Nephron progenitor cell (in vitro differentiated cells): ENCODE results near the gene LILRB2.

Experiments used
- DNase-seq: peaks from one replicate; pipeline ENCODE4 v3.0.0; 2021
- H3K27ac Mint-ChIP-seq: 2 replicates; pipeline ENCODE4 v1.8.0; 2021; ENCODE audit warnings: mild to moderate bottlenecking, moderate library complexity, mixed read lengths
- H3K27me3 Mint-ChIP-seq: 2 replicates; pipeline ENCODE4 v1.8.0; 2021; ENCODE audit warnings: mild to moderate bottlenecking, low read depth, mixed read lengths; ENCODE audit not compliant: poor library complexity
- H3K36me3 Mint-ChIP-seq: 2 replicates; pipeline ENCODE4 v1.8.0; 2021; ENCODE audit warnings: low read depth, mixed read lengths
- H3K4me1 Mint-ChIP-seq: 2 replicates; pipeline ENCODE4 v1.8.0; 2021; ENCODE audit warnings: mixed read lengths
- H3K4me3 Mint-ChIP-seq: 2 replicates; pipeline ENCODE4 v1.8.0; 2021; ENCODE audit warnings: mild to moderate bottlenecking, moderate library complexity, mixed read lengths
- H3K9me3 Mint-ChIP-seq: 2 replicates; pipeline ENCODE4 v1.8.0; 2021; ENCODE audit warnings: mild to moderate bottlenecking, moderate library complexity, mixed read lengths
- TF ChIP-seq, protein P1 (sequence below): fragments of 200-600 bp; sonication (generic); IDR thresholded peaks from 2 replicates; pipeline ENCODE4 v1.5.0; 2021; ENCODE audit warnings: antibody characterized with exemption

Gene LILRB2

DNA sequence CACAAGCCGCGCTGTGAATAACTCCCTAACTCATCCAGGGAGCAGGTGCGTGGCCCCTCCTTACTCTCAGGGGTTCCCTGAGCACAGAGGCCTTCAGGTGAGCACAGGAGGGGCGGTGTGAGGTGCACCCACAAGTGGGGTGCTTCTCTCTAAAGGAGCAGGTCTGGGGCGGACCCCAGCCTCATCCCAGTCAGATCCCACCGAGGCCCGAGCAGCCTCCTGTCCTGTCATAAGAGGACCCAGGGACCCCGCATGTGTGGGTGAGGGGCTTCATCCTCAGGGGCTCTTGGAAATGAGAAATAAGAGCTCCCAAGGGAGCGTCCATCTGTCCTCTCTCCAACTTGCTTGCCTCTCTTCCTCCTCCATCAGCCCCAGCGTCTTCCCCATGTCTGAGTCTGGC is 35.0 kb upstream of the LILRB2 start:
- DNase-seq, result no peak
- H3K4me1 Mint-ChIP-seq, result no peaks in the 10 kb centered on the region
- no peak overlapping the region for H3K4me3 Mint-ChIP-seq
- H3K27me3 Mint-ChIP-seq, result peaks cover 12% of the 10 kb centered on the region
- peaks cover 71% of the 10 kb centered on the region for H3K9me3 Mint-ChIP-seq
- TF ChIP-seq, protein P1, sequence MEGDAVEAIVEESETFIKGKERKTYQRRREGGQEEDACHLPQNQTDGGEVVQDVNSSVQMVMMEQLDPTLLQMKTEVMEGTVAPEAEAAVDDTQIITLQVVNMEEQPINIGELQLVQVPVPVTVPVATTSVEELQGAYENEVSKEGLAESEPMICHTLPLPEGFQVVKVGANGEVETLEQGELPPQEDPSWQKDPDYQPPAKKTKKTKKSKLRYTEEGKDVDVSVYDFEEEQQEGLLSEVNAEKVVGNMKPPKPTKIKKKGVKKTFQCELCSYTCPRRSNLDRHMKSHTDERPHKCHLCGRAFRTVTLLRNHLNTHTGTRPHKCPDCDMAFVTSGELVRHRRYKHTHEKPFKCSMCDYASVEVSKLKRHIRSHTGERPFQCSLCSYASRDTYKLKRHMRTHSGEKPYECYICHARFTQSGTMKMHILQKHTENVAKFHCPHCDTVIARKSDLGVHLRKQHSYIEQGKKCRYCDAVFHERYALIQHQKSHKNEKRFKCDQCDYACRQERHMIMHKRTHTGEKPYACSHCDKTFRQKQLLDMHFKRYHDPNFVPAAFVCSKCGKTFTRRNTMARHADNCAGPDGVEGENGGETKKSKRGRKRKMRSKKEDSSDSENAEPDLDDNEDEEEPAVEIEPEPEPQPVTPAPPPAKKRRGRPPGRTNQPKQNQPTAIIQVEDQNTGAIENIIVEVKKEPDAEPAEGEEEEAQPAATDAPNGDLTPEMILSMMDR, result no peak
- H3K36me3 Mint-ChIP-seq, result no peaks in the 10 kb centered on the region
- no peak overlapping the region for H3K27ac Mint-ChIP-seq

DNA sequence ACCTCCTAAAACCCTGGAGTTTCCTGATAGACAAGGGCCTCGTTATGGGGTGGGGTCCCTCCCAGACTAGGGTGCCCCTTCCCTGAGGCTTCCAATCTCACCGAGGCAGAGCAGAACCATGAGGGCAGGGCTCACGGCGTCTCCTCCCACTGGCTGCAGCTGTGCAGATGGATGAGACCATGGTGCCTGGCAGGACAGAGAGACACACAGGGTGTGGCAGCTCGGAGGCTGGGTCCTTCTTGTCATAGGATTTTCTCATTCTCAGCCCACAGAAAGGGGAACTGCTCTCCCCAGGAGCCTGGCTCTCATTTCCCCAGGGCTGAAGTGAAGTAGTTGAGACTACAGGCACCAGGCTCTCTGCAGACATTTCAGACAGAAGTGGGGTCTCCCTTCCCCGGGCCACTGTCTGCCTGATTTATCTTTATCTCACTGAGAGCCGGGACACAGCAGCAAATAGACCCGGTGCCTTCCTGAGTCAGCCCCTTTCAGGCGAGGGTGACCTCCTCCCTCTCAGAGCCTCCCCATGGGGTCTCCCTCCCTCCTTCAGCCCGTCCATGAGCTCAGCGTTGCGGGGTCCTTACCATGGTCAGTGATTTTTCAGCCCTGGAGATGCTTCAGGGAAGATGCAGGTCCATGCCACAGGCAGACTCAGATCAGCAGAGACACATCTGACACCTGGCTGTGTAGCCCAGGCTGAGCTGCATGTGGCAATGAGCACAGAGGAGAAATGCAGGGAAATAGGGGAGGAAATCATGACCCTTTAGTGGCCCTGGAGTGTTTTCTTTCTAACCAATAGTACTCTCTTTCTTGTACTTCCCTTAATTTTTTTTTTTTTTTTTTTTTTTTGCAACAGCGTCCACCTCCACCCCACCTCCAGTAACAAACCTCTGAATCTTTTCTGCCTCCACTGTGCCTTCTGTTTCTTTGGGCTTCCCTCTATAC is 31.8 kb upstream of the LILRB2 start, which contains the start of gene LILRA5:
TSS of gene LILRA5 (minus strand) at position 731 of the 942 bp plus-strand sequence. CDS start at position 584, 147 bp downstream.
- no peak for DNase-seq
- Mint-ChIP-seq H3K9me3 (peaks cover 53% of the 10 kb centered on the region), H3K27me3 (peaks cover 14% of the 10 kb centered on the region), H3K4me3 (no peak within 1 kb of the TSS), H3K36me3 (no peaks in the 10 kb centered on the region), H3K4me1 (no peaks in the 10 kb centered on the region), H3K27ac (no peak within 1 kb of the TSS)
- TF ChIP-seq, protein P1, result no peak

DNA sequence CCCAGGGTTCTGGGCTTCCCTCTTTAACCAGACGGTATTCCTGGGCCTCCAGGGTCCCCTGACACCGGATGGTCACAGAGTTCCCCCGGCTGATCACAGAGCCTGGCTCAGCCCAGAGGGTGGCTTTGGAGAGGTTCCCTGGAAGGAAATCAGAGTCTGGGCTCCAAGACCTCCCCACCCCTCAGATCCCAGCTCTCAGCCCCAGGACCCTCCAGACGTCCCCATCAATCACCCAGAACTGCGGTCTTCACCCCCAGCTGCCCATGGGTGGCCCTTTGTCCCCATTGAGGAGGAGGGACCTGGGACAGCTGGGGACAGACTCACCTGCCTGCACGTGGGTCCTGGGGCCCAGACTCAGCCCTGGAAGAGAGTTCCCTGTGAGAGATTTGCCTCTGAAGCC is 31.1 kb upstream of the LILRB2 start:
- Mint-ChIP-seq H3K27ac (no peak overlapping the region), H3K27me3 (peaks cover 15% of the 10 kb centered on the region), H3K9me3 (peaks cover 54% of the 10 kb centered on the region), H3K4me1 (no peaks in the 10 kb centered on the region), H3K4me3 (no peak overlapping the region), H3K36me3 (no peaks in the 10 kb centered on the region)
- DNase-seq, result no peak
- TF ChIP-seq, protein P1, result no peak

DNA sequence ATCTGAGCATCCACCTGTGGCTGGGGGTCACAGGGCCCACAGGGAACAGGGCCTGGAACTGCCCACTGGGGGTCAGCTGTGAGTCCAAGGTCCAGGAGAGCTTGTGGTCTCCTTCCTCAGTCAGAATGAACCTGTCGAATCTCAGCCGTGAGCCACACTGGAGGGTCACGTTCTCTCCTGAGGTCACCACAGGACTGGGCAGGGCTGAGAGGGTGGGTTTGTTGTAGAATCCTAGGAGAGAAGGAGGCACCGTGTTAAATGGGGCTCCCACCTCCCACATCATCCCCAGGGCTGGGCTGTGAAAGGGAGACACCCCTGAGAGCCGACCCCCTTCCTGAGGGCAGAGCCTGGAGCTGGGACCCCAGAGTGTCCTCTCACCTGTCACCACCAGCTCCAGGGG is 30.6 kb upstream of the LILRB2 start:
- peaks cover 15% of the 10 kb centered on the region for H3K27me3 Mint-ChIP-seq

DNA sequence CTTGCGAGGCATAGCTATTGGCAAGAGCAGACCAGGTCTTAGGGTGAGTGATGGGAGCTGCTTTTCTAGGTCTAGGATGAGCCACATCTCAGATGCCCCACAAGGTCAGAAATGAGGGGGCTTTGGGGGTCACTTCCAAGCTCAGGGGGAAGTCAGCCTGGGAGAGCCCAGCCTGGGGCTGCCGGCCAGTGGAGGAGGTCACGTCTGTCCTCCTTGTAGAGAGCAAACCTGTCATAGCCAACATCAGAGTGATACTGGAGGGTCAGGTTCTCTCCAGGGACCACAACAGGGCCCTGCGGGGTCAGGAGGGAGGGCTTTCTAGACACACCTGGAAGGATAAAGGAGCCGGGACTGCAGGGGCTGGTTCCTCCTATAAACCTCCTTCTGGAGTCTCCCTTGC is 29.6 kb upstream of the LILRB2 start:
- no peaks in the 10 kb centered on the region for H3K36me3 Mint-ChIP-seq
- TF ChIP-seq, protein P1, result no peak
- H3K27me3 Mint-ChIP-seq, result peaks cover 15% of the 10 kb centered on the region
- no peak overlapping the region for H3K4me3 Mint-ChIP-seq
- H3K9me3 Mint-ChIP-seq, result peaks cover 56% of the 10 kb centered on the region
- H3K27ac Mint-ChIP-seq, result no peak overlapping the region
- H3K4me1 Mint-ChIP-seq, result no peaks in the 10 kb centered on the region
- DNase-seq, result no peak

More for the DNA sequence above, 30.6 kb upstream of the LILRB2 start:
- Mint-ChIP-seq H3K9me3 (peaks cover 57% of the 10 kb centered on the region), H3K4me3 (no peak overlapping the region), H3K36me3 (no peaks in the 10 kb centered on the region), H3K4me1 (no peaks in the 10 kb centered on the region), H3K27ac (no peak overlapping the region)
- no peak for DNase-seq
- TF ChIP-seq, protein P1, result no peak
